ENCODE results near the gene F8A2. TPM values are rescaled to one million over a fixed set of nuclear protein-coding genes. Genes with fewer than 3 reads are reported as not detected.
"Not testable (repeated sequence)": the region's sequence is repeated elsewhere in the genome, so short reads cannot be mapped to it uniquely, and the experiment has no call there.

F8A2 gene
- total RNA-seq, 2 experiments from 2014 or later = not detected

GRCh38 chrX:155349448-155349847 is 32.4 kb upstream of the F8A2 start:
- H2AFZ ChIP-seq (ENCODE audit: low read length); H3K9me2 ChIP-seq (ENCODE audit: insufficient read depth, low read length); POLR2A ChIA-PET; H3K4me3 ChIP-seq (ENCODE audit: low read depth, low read length, poor library complexity, severe bottlenecking); H3K27ac ChIP-seq (ENCODE audit: low read depth, low read length, poor library complexity, severe bottlenecking); CTCF ChIA-PET (ENCODE audit: unreplicated experiment); H3K79me2 ChIP-seq (ENCODE audit: insufficient read depth, low read depth, low read length); H3K36me3 ChIP-seq (ENCODE audit: insufficient read depth, low read length); BruUV-seq (replicated peaks); H3K4me1 ChIP-seq (ENCODE audit: insufficient read depth, low read length, poor library complexity, severe bottlenecking); H3K4me2 ChIP-seq (ENCODE audit: low read length); DNase-seq (ENCODE audit: low spot score); H3K9me3 ChIP-seq (ENCODE audit: low read length); H4K20me1 ChIP-seq (ENCODE audit: insufficient read depth, low read length); intact Hi-C loops (cut with micrococcal nuclease; ENCODE audit: unreplicated experiment): not testable (repeated sequence)

GRCh38 chrX:155363712-155364111 is 18.2 kb upstream of the F8A2 start:
- H3K36me3 ChIP-seq (ENCODE audit: insufficient read depth, low read length); DNase-seq (ENCODE audit: low spot score); H3K9me2 ChIP-seq (ENCODE audit: insufficient read depth, low read length); H3K79me2 ChIP-seq (ENCODE audit: insufficient read depth, low read depth, low read length); POLR2A ChIA-PET; H3K9me3 ChIP-seq (ENCODE audit: low read length); H3K27ac ChIP-seq (ENCODE audit: low read depth, low read length, poor library complexity, severe bottlenecking); H3K4me2 ChIP-seq (ENCODE audit: low read length); intact Hi-C loops (cut with micrococcal nuclease; ENCODE audit: unreplicated experiment); BruUV-seq (replicated peaks); H4K20me1 ChIP-seq (ENCODE audit: insufficient read depth, low read length); H3K4me1 ChIP-seq (ENCODE audit: insufficient read depth, low read length, poor library complexity, severe bottlenecking); H3K4me3 ChIP-seq (ENCODE audit: low read depth, low read length, poor library complexity, severe bottlenecking); H2AFZ ChIP-seq (ENCODE audit: low read length); CTCF ChIA-PET (ENCODE audit: unreplicated experiment): not testable (repeated sequence)

GRCh38 chrX:155373777-155374458 is 8.0 kb upstream of the F8A2 start:
- BruUV-seq (replicated peaks); intact Hi-C loops (cut with micrococcal nuclease; ENCODE audit: unreplicated experiment); POLR2A ChIA-PET; H3K4me2 ChIP-seq (ENCODE audit: low read length); H3K36me3 ChIP-seq (ENCODE audit: insufficient read depth, low read length); CTCF ChIA-PET (ENCODE audit: unreplicated experiment); H2AFZ ChIP-seq (ENCODE audit: low read length); H3K9me3 ChIP-seq (ENCODE audit: low read length); H3K27ac ChIP-seq (ENCODE audit: low read depth, low read length, poor library complexity, severe bottlenecking); H4K20me1 ChIP-seq (ENCODE audit: insufficient read depth, low read length); H3K9me2 ChIP-seq (ENCODE audit: insufficient read depth, low read length); DNase-seq (ENCODE audit: low spot score); H3K4me3 ChIP-seq (ENCODE audit: low read depth, low read length, poor library complexity, severe bottlenecking); H3K4me1 ChIP-seq (ENCODE audit: insufficient read depth, low read length, poor library complexity, severe bottlenecking); H3K79me2 ChIP-seq (ENCODE audit: insufficient read depth, low read depth, low read length): not testable (repeated sequence)

- not testable (repeated sequence) for BruUV-seq (replicated peaks)
Measured at GRCh38 chrX:155379802-155380201, 2.1 kb upstream of the F8A2 start.

DNA sequence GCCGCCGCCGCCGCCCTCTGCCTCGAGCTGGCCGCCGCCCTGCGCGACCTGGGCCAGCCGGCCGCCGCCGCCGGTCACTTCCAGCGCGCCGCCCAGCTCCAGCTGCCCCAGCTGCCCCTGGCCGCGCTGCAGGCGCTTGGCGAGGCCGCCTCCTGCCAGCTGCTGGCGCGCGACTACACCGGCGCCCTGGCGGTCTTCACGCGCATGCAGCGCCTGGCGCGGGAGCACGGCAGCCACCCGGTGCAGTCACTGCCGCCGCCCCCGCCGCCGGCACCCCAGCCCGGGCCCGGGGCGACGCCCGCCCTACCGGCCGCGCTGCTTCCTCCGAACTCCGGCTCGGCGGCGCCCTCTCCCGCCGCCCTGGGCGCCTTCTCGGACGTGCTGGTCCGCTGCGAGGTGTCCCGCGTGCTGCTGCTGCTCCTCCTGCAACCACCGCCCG is 653 bp downstream of the F8A2 start:
- H3K79me2 ChIP-seq (ENCODE audit: insufficient read depth, low read depth, low read length); CTCF ChIA-PET (ENCODE audit: unreplicated experiment); H3K27ac ChIP-seq (ENCODE audit: low read depth, low read length, poor library complexity, severe bottlenecking); intact Hi-C loops (cut with micrococcal nuclease; ENCODE audit: unreplicated experiment); H3K4me2 ChIP-seq (ENCODE audit: low read length); H3K9me3 ChIP-seq (ENCODE audit: low read length); DNase-seq (ENCODE audit: low spot score); H3K36me3 ChIP-seq (ENCODE audit: insufficient read depth, low read length); BruUV-seq (replicated peaks); H2AFZ ChIP-seq (ENCODE audit: low read length); H3K4me1 ChIP-seq (ENCODE audit: insufficient read depth, low read length, poor library complexity, severe bottlenecking); POLR2A ChIA-PET; H3K4me3 ChIP-seq (ENCODE audit: low read depth, low read length, poor library complexity, severe bottlenecking); H3K9me2 ChIP-seq (ENCODE audit: insufficient read depth, low read length); H4K20me1 ChIP-seq (ENCODE audit: insufficient read depth, low read length): not testable (repeated sequence)

More at GRCh38 chrX:155379802-155380201, 2.1 kb upstream of the F8A2 start:
- H3K4me2 ChIP-seq (ENCODE audit: low read length); intact Hi-C loops (cut with micrococcal nuclease; ENCODE audit: unreplicated experiment); H3K4me1 ChIP-seq (ENCODE audit: insufficient read depth, low read length, poor library complexity, severe bottlenecking); H4K20me1 ChIP-seq (ENCODE audit: insufficient read depth, low read length); H3K9me3 ChIP-seq (ENCODE audit: low read length); H3K4me3 ChIP-seq (ENCODE audit: low read depth, low read length, poor library complexity, severe bottlenecking); H3K36me3 ChIP-seq (ENCODE audit: insufficient read depth, low read length); H2AFZ ChIP-seq (ENCODE audit: low read length); CTCF ChIA-PET (ENCODE audit: unreplicated experiment); H3K27ac ChIP-seq (ENCODE audit: low read depth, low read length, poor library complexity, severe bottlenecking); POLR2A ChIA-PET; H3K79me2 ChIP-seq (ENCODE audit: insufficient read depth, low read depth, low read length); H3K9me2 ChIP-seq (ENCODE audit: insufficient read depth, low read length); DNase-seq (ENCODE audit: low spot score): not testable (repeated sequence)
